K562 (cell line): ENCODE data around the gene EGR1.

Experiments used
- CGGBP1 ChIP-seq: fragments of 250-450 bp; sonication (Bioruptor Pico); IDR thresholded peaks from 2 replicates; pipeline ENCODE4 v1.9.0; 2021; ENCODE audit warnings: mild to moderate bottlenecking
- CTCF ChIP-seq, 3 experiments: IDR thresholded peaks in 2 of 3; conservative IDR thresholded peaks in 1 of 3; 2 replicates each; pipeline ENCODE4 v1.5.1; 2011 to 2012; ENCODE audit warnings: low read length in 3 of 3, mild to moderate bottlenecking in 3 of 3, control low read depth in 2 of 3, improper control_type of control experiment in 1 of 3, inconsistent platforms in 1 of 3, low read depth in 1 of 3, mixed read lengths in 1 of 3, moderate library complexity in 1 of 3; ENCODE audit not compliant: insufficient read depth in 2 of 3
- ESRRB ChIP-seq: fragments of 250-450 bp; sonication (Bioruptor Pico); IDR thresholded peaks from 2 replicates; pipeline ENCODE4 v1.5.0; 2020; ENCODE audit warnings: mild to moderate bottlenecking, moderate library complexity, borderline replicate concordance
- FOXM1 ChIP-seq, 2 experiments: fragments of 450-650 bp in 1 of 2; sonication (generic) in 1 of 2; formaldehyde crosslinking in 1 of 2; IDR thresholded peaks; 2 replicates each; pipeline versions ENCODE4 v1.6.1 to v1.9.0; 2017 to 2022; ENCODE audit warnings: low read depth in 2 of 2, mild to moderate bottlenecking in 2 of 2, missing genetic modification reagents in 1 of 2, moderate library complexity in 1 of 2
- GABPA ChIP-seq: fragments of 200-800 bp; sonication (Bioruptor generic); conservative IDR thresholded peaks from 2 replicates; pipeline ENCODE4 v1.6.1; 2016; ENCODE audit warnings: low read depth, missing genetic modification characterization, missing compliant biosample characterization
- KDM1A ChIP-seq, 2 experiments: fragments of 450-650 bp; IDR thresholded peaks; 2 replicates each; pipeline ENCODE4 v1.6.1; 2016; ENCODE audit warnings: mild to moderate bottlenecking in 2 of 2
- NR3C1 ChIP-seq: sonication (generic); formaldehyde crosslinking; IDR thresholded peaks from 2 replicates; pipeline ENCODE4 v1.8.1; 2022; ENCODE audit warnings: missing genetic modification reagents
- RAD21 ChIP-seq, 2 experiments: fragments of 250-450 bp in 1 of 2; fragments of 450-650 bp in 1 of 2; sonication (Bioruptor Pico) in 1 of 2; formaldehyde crosslinking in 1 of 2; IDR thresholded peaks in 1 of 2; conservative IDR thresholded peaks in 1 of 2; 2 replicates each; pipeline versions ENCODE4 v1.4.0 to v1.8.0; 2020 to 2022; ENCODE audit warnings: mild to moderate bottlenecking in 2 of 2, moderate library complexity in 1 of 2
- TARDBP ChIP-seq: fragments of 450-650 bp; IDR thresholded peaks from 2 replicates; pipeline ENCODE4 v1.6.1; 2016
- ZFX ChIP-seq: sonication (generic); formaldehyde crosslinking; IDR thresholded peaks from 2 replicates; pipeline ENCODE4 v1.8.0; 2022; ENCODE audit warnings: mild to moderate bottlenecking, missing genetic modification reagents, moderate library complexity

- TF ChIP-seq CGGBP1 (CRISPR knock-in tag) (no peak), ZFX (CRISPR knock-in tag) (no peak), CTCF (IDR thresholded peaks at IDR 0.05 in 2 of 3, conservative IDR thresholded peaks at IDR 0.05 in 1 of 3; ENCODE audit: insufficient read depth in 2 of 3, low read depth in 1 of 3, low read length in 3 of 3) (no peak), NR3C1 (no peak), KDM1A (IDR thresholded peaks at IDR 0.05) (no peak), TARDBP (no peak), FOXM1 (IDR thresholded peaks at IDR 0.05; ENCODE audit: low read depth) (no peak), FOXM1 (CRISPR knock-in tag; IDR thresholded peaks at IDR 0.05; ENCODE audit: low read depth) (no peak), ESRRB (no peak), GABPA (tag) (no peak), RAD21 (CRISPR knock-in tag; conservative IDR thresholded peaks at IDR 0.05 in 1 of 2, IDR thresholded peaks at IDR 0.05 in 1 of 2) (no peak)
These were observed 17.2 kb upstream of the EGR1 start for GRCh38 chr5:138448070-138448469.
